Effector memory CD4-positive, alpha-beta T cell (primary cell): ENCODE measurements around the gene CDKN1C.

Experiments
- DNase-seq, 3 donors: peaks; one replicate each; pipeline ENCODE4 v3.0.0-alpha.2; 2020
- H3K27ac ChIP-seq: 2 replicates; pipeline ENCODE4 v1.7.0; 2013; ENCODE audit warnings: mild to moderate bottlenecking, low read length, moderate library complexity; ENCODE audit not compliant: insufficient read depth, poor library complexity, severe bottlenecking
- H3K27me3 ChIP-seq: replicated peaks from 2 replicates; pipeline ENCODE4 v1.7.0; 2013; ENCODE audit warnings: mild to moderate bottlenecking, low read length; ENCODE audit not compliant: insufficient read depth, control insufficient read depth, poor library complexity, severe bottlenecking
- H3K36me3 ChIP-seq: 2 replicates; pipeline ENCODE4 v1.7.0; 2013; ENCODE audit warnings: mild to moderate bottlenecking, low read length, moderate library complexity; ENCODE audit not compliant: control insufficient read depth, insufficient read depth
- H3K4me1 ChIP-seq: 2 replicates; pipeline ENCODE4 v1.7.0; 2013; ENCODE audit warnings: low read length, mild to moderate bottlenecking; ENCODE audit not compliant: control insufficient read depth, insufficient read depth, poor library complexity, severe bottlenecking
- H3K4me3 ChIP-seq: 2 replicates; pipeline ENCODE4 v1.7.0; 2013; ENCODE audit warnings: low read length, low read depth, mild to moderate bottlenecking; ENCODE audit not compliant: insufficient read depth, poor library complexity, severe bottlenecking
- H3K9me3 ChIP-seq: 2 replicates; pipeline ENCODE4 v1.7.0; 2013; ENCODE audit warnings: mild to moderate bottlenecking, low read length, moderate library complexity; ENCODE audit not compliant: control insufficient read depth

CDKN1C gene

DNA sequence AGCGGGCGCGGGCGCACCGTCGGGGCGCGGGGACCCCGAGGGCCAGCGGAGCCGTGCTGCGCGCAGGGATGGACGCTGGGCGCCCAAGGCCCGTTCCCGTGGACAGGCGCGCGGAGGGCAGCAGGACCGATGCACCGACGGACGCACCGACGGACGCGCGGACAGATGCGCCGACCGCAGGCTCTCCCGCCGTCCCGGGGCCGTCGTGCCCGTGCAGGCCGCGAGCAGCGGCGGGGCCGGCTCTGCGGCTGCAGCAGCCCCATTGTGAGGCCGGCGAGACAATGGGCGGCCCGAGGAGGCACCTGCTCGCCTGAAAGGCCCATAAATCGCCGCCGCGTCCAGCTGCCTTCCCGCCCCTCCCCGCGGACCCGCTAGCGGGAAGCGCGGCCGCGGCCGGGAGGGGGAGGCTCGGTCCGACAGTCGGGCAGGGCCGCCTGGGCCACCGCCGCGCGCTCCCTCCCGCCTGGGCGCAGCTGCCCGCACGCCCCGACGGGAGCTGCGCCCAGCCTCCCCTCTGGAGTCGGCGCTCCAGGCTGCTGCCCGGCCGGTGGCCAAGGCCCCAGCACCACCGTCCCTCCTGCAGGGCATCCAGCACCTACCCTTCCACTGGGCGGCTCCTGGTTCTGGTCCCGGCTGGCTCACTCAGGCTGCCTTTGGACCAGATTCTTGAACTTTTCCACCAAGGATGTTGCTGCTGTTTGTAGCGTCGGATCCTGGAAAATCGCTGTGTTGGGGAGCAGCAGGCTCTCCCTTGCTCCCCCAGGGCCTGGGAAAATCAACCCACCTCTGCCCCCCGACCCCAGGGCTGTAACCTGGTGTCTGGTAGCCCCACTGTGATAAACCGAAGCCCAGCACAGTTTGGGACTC lies 15.8 kb downstream of the CDKN1C start:
- no peak for DNase-seq
- no peaks in the 10 kb centered on the region for H3K4me1 ChIP-seq
- H3K9me3 ChIP-seq, result no peaks in the 10 kb centered on the region
- H3K27ac ChIP-seq, result no peak overlapping the region
- H3K36me3 ChIP-seq, result no peaks in the 10 kb centered on the region
- H3K27me3 ChIP-seq, result peaks cover 22% of the 10 kb centered on the region
- H3K4me3 ChIP-seq, result no peak overlapping the region

DNA sequence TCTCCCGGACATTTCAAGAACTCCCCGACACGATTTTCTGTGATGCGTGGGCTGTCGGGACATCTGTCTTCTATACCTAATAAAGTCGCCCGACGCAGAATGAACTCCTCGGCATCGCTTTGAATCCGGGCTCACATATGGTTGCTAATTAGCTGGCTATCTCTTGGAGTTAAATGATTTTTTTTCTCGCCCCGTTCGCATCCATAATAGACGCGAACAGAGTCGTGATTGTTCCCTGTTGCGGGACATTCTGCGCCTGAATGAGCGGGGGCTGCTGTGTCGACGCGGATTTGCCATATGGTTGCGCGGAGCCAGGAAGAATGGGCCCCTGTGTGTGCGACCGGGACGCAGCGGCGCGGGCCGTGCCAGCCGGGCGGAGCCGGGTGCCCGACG lies 16.4 kb downstream of the CDKN1C start:
- H3K4me3 ChIP-seq, result no peak overlapping the region
- no peaks in the 10 kb centered on the region for H3K36me3 ChIP-seq
- H3K9me3 ChIP-seq, result no peaks in the 10 kb centered on the region
- DNase-seq, result no peak
- H3K27me3 ChIP-seq, result peaks cover 25% of the 10 kb centered on the region
- H3K27ac ChIP-seq, result no peak overlapping the region
- H3K4me1 ChIP-seq, result no peaks in the 10 kb centered on the region

DNA sequence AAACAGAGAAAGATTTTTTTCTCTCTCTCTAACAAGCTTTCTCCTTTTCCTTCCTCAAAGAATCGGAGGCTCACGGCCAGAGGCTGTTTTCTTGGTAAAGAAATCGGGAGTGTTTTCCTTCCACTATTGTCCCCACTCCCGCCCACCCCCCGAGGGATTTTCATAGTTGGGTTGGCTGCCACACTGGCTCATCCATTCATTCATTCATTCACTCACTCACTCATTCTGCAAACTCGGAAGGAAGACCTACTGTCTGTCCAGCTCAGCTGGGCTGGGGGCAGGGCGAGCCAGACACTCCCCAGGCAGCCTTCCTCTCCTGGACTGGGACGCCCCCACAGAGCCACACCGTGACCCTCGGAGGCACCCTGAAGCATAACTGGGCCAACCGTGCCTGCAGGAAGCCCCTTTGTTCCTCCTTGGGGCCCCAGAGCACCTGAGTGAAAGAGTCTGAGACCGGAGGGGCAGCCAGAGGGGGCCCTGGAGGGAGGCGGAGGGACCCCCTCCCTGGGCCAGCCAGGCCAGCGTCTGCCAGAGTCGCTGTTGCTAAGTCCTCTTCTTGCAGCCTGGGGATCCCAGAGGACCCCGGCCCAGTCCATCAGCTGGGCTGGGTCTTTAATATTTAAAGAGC lies 17.0 kb downstream of the CDKN1C start:
- Histone ChIP-seq H3K4me1 (no peaks in the 10 kb centered on the region), H3K27me3 (peaks cover 26% of the 10 kb centered on the region), H3K4me3 (no peak overlapping the region), H3K9me3 (no peaks in the 10 kb centered on the region), H3K27ac (no peak overlapping the region), H3K36me3 (no peaks in the 10 kb centered on the region)
- DNase-seq, result no peak

DNA sequence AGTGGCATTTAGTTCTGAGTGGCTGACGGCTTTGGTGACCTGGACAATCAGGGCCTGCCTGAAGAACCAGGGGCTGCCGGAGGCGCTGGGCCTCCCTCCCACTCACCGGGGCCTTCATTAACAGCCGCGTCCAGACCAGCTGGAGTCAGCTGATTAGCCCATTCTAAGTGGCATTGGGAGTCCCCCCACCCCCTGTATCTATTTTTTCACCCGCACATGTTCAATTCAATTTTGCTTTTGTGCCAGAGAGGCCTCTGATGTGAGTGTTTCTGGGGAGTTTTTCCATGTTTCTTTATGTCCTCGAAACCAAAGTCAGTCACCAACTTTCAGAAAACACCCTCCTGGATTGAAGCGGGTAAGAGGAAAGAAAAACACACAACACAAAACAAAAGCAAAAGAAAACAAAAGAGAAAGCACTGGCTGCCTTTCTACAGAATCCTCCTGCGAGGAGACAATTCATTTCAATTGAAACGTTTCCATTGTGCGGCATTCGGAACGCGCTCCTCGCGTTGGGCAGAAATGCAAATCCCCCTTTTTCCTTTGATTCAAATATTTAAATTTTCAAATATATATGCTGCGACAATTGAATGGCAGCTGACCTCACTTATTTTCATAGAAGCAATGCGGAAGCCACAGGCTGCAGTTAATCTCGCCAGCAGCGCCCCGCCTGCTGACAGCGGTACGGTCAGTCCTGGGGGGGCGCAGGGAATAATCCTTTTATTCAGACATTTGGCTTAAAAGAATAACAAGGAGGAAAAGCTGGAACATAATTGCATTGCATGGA lies 17.7 kb downstream of the CDKN1C start:
- peaks cover 26% of the 10 kb centered on the region for H3K27me3 ChIP-seq
- no peak for DNase-seq
- H3K9me3 ChIP-seq, result no peaks in the 10 kb centered on the region
- H3K36me3 ChIP-seq, result no peaks in the 10 kb centered on the region
- no peaks in the 10 kb centered on the region for H3K4me1 ChIP-seq
- no peak overlapping the region for H3K27ac ChIP-seq
- H3K4me3 ChIP-seq, result no peak overlapping the region

DNA sequence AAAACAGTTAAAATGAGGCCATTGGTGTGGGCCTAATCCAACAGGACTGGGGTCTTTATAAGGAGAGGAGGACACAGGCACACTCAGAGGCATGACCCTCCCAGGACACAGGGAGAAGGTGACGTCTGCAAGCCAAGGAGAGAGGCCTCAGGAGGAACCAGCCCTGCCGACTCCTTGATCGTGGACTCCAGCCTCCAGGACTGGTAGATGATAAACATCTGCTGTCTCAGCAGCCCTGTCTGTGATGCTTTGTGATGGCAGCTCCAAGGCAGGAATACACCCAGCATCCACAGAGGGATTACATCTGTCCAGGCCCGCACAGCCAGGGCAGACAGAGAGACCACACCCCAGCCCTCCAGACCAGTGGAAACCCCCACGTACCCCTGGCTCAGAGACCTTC lies 18.4 kb downstream of the CDKN1C start:
- H3K27me3 ChIP-seq, result peaks cover 26% of the 10 kb centered on the region
- no peaks in the 10 kb centered on the region for H3K4me1 ChIP-seq
- no peak for DNase-seq

DNA sequence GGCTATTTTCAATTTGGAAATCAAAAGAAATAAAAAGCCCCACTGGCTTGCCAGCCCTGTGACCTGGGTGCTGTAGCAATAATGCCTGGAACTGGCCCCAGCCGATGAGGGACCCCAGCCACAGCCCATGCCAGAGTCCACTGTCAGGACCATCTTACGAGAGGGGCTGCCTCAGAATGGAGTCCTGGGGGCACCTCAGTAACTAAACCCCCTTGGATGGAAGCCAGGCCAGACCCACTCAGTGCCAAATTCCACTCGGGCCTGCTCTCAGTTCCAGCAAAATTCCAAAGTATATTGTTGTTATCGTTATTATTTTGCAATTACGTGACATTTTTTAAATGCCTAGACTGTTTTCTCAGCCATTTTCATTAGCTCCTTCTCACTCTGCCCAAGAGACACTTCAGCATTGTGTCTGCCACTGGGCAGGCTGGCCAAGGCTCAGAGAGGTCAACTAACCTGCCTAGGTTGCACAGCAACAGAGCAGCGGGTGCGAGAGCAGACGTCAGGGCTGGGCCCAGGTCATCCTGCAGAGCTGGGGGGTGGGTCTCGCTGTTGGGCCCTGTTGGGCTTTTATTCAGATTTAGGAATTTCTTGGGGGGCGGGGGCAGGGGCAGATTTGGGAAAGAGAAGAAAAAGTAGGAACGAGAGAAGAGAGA lies 19.5 kb downstream of the CDKN1C start:
- no peak overlapping the region for H3K4me3 ChIP-seq
- H3K4me1 ChIP-seq, result no peaks in the 10 kb centered on the region
- no peaks in the 10 kb centered on the region for H3K36me3 ChIP-seq
- peaks cover 25% of the 10 kb centered on the region for H3K27me3 ChIP-seq
- no peaks in the 10 kb centered on the region for H3K9me3 ChIP-seq
- no peak for DNase-seq
- H3K27ac ChIP-seq, result no peak overlapping the region

More for the DNA sequence above, 18.4 kb downstream of the CDKN1C start:
- Histone ChIP-seq H3K4me3 (no peak overlapping the region), H3K36me3 (no peaks in the 10 kb centered on the region), H3K9me3 (no peaks in the 10 kb centered on the region), H3K27ac (no peak overlapping the region)

DNA sequence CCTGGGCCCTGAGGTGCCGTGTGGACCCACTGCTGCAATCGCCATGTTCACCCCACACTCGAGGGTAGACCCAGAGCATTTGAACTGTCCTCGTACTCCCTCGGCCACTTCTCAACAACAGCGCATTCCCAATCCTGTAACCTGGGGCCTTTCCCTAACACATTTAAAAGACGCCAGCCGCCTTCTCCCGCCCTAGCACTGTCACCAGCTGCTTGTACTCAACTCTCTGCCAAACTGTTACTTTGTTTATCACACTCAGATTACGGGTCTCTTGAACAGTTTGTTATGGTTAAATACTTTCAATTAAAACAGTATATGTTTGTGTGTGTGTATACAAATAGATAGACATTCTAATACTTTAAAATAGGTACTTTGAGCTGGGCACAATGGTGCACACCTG lies 20.7 kb downstream of the CDKN1C start:
- Histone ChIP-seq H3K27me3 (peaks cover 14% of the 10 kb centered on the region), H3K9me3 (no peaks in the 10 kb centered on the region), H3K4me1 (no peaks in the 10 kb centered on the region), H3K27ac (no peak overlapping the region), H3K36me3 (no peaks in the 10 kb centered on the region), H3K4me3 (no peak overlapping the region)
- DNase-seq, result no peak

DNA sequence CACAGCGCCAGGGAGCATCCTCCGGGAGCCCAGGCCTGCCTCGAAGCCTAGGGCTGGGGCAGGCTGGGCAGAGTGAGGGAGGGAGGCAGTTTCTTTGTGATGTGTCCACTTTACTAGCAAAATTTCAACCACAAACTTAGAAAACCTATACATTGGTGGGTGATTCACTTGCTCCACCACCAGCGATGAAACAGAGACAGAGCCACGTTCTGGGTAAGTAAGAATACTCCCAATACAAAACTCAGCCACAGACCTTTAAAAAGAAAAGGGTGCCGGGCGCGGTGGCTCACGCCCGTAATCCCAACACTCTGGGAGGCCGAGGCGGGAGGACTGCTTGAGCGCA lies 22.3 kb downstream of the CDKN1C start:
- Histone ChIP-seq H3K4me1 (no peaks in the 10 kb centered on the region), H3K9me3 (no peaks in the 10 kb centered on the region), H3K4me3 (no peak overlapping the region), H3K36me3 (no peaks in the 10 kb centered on the region), H3K27me3 (peaks cover 5% of the 10 kb centered on the region), H3K27ac (no peak overlapping the region)
- no peak for DNase-seq

DNA sequence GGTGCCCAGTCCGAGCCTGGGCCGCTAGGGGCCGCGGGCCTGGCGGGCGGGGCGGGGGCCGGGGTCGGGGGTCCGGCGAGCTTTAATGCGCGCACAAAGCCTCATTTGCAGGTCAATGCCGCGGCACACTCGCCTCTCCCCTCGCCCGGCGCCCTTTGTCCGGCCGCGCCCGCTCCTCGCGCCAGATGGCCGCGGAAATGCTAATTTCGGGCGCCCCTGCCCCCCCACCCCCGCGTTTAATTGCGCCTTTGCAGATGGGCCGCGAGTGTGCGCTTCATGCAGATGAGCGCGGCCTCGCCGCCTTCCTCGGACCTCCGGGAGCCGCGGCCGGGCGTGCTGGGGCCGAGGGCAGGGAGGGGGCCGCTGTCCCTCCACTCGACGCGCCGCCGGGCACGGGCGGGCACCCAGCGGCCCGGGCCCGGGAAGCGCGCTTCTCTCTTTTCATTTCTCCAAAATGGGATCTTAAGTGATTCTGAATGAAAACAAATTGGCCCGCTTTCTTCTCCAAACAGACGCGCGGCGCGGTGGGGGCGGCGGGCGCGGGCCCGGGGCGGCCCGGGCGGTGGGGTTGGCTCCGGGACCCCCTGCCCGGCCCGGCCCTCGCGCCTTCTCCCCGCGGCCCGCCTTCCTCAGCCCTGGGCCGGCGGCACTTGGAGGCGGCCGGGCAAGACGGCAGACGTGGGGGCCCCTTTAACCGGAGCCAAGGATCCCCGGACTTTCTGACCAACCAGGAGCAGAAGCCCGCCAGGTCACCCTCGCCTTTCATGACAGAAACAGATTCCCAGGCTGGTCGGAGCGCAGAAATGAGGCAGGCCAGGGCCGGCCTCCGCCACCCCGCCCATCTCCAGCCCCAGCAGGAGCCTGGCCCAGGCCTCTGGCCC lies 22.9 kb downstream of the CDKN1C start:
- Histone ChIP-seq H3K27me3 (peaks cover 4% of the 10 kb centered on the region), H3K4me1 (no peaks in the 10 kb centered on the region), H3K4me3 (no peak overlapping the region), H3K27ac (no peak overlapping the region), H3K36me3 (no peaks in the 10 kb centered on the region), H3K9me3 (no peaks in the 10 kb centered on the region)
- no peak for DNase-seq
